ENCODE measurements around the gene CS. TPM values are rescaled to one million over a fixed set of nuclear protein-coding genes. Genes with fewer than 3 reads are reported as not detected.

Gene CS
- polyA plus RNA-seq, 1 donor from 2014 or later: 65.7 TPM

DNA sequence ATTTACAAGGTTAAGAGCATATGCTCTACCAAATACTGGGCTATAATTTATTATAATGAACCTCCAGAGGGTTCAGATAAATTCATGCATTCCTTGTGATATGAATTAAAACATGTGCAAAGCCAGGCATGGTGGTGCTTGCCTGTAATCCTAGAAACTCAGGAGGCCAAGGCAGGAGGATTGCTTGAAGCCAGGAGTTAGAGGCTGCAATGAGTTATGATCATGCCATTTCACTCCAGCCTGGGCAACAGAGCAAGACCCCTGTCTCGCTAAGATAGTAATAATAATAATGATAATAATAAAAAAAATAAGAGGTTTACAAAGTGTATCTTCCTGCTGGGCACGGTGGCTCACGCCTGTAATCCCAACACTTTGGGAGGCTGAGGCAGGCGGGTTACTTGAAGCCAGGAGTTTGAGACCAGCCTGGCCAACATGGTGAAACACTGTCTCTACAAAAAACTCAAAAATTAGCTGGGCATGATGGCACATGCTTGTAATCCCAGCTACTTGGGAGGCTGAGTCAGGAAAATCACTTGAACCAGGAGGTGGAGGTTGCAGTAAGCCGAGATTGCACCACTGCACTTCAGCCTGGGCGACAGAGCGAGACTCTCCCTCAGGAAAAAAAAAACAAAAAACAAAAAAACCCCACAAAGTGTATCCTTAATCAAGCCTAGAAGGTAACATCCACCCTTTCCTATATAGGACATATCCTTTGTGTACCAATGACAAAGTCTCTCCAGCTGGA lies 7.3 kb upstream of the CS start:
- no peaks in the 10 kb centered on the region for H3K27me3 ChIP-seq (ENCODE audit: insufficient read depth, low read depth, low read length)
- TF ChIP-seq MXI1 (conservative IDR thresholded peaks at IDR 0.05; ENCODE audit: poor library complexity, severe bottlenecking): no peak
- TF ChIP-seq TAF1 (IDR thresholded peaks at IDR 0.05; ENCODE audit: low read depth): no peak
- no peak for TF ChIP-seq EZH2 (IDR thresholded peaks at IDR 0.05; ENCODE audit: borderline replicate concordance, insufficient read depth, low read length, poor library complexity, severe bottlenecking)
- TF ChIP-seq, protein P1, sequence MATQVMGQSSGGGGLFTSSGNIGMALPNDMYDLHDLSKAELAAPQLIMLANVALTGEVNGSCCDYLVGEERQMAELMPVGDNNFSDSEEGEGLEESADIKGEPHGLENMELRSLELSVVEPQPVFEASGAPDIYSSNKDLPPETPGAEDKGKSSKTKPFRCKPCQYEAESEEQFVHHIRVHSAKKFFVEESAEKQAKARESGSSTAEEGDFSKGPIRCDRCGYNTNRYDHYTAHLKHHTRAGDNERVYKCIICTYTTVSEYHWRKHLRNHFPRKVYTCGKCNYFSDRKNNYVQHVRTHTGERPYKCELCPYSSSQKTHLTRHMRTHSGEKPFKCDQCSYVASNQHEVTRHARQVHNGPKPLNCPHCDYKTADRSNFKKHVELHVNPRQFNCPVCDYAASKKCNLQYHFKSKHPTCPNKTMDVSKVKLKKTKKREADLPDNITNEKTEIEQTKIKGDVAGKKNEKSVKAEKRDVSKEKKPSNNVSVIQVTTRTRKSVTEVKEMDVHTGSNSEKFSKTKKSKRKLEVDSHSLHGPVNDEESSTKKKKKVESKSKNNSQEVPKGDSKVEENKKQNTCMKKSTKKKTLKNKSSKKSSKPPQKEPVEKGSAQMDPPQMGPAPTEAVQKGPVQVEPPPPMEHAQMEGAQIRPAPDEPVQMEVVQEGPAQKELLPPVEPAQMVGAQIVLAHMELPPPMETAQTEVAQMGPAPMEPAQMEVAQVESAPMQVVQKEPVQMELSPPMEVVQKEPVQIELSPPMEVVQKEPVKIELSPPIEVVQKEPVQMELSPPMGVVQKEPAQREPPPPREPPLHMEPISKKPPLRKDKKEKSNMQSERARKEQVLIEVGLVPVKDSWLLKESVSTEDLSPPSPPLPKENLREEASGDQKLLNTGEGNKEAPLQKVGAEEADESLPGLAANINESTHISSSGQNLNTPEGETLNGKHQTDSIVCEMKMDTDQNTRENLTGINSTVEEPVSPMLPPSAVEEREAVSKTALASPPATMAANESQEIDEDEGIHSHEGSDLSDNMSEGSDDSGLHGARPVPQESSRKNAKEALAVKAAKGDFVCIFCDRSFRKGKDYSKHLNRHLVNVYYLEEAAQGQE (IDR thresholded peaks at IDR 0.05; ENCODE audit: borderline replicate concordance): no peak
- TF ChIP-seq SMC3 (conservative IDR thresholded peaks at IDR 0.05; ENCODE audit: poor library complexity): no peak
- TF ChIP-seq EP300 (conservative IDR thresholded peaks at IDR 0.05; ENCODE audit: poor library complexity, severe bottlenecking): no peak
- TF ChIP-seq POLR2AphosphoS5 (IDR thresholded peaks at IDR 0.05): no peak
- no peak for TF ChIP-seq RAD21 (conservative IDR thresholded peaks at IDR 0.05)
- TF ChIP-seq, protein P2, sequence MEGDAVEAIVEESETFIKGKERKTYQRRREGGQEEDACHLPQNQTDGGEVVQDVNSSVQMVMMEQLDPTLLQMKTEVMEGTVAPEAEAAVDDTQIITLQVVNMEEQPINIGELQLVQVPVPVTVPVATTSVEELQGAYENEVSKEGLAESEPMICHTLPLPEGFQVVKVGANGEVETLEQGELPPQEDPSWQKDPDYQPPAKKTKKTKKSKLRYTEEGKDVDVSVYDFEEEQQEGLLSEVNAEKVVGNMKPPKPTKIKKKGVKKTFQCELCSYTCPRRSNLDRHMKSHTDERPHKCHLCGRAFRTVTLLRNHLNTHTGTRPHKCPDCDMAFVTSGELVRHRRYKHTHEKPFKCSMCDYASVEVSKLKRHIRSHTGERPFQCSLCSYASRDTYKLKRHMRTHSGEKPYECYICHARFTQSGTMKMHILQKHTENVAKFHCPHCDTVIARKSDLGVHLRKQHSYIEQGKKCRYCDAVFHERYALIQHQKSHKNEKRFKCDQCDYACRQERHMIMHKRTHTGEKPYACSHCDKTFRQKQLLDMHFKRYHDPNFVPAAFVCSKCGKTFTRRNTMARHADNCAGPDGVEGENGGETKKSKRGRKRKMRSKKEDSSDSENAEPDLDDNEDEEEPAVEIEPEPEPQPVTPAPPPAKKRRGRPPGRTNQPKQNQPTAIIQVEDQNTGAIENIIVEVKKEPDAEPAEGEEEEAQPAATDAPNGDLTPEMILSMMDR (IDR thresholded peaks at IDR 0.05; ENCODE audit: poor library complexity, severe bottlenecking): no peak
- no peaks in the 10 kb centered on the region for H4K20me1 ChIP-seq (ENCODE audit: insufficient read depth)
- no peaks in the 10 kb centered on the region for H3K9me2 ChIP-seq (ENCODE audit: insufficient read depth, low read length)
- H2AFZ ChIP-seq (ENCODE audit: low read depth, low read length): no peak overlapping the region
- H3K9me3 ChIP-seq (ENCODE audit: low read length): no peaks in the 10 kb centered on the region
- H3K79me2 ChIP-seq (replicated peaks; ENCODE audit: insufficient read depth, low read length): no peaks in the 10 kb centered on the region
- H3K27ac ChIP-seq (ENCODE audit: low read length): no peak overlapping the region
- H3K4me3 ChIP-seq (ENCODE audit: low read length): no peak overlapping the region
- H3K9ac ChIP-seq (ENCODE audit: low read length): no peak overlapping the region
- peaks cover 4% of the 10 kb centered on the region for H3K36me3 ChIP-seq (ENCODE audit: insufficient read depth, low read length)
- H3K4me2 ChIP-seq (ENCODE audit: low read length): no peak overlapping the region
- no peaks in the 10 kb centered on the region for H3F3A ChIP-seq (ENCODE audit: insufficient read depth, low read length, poor library complexity, severe bottlenecking)

DNA sequence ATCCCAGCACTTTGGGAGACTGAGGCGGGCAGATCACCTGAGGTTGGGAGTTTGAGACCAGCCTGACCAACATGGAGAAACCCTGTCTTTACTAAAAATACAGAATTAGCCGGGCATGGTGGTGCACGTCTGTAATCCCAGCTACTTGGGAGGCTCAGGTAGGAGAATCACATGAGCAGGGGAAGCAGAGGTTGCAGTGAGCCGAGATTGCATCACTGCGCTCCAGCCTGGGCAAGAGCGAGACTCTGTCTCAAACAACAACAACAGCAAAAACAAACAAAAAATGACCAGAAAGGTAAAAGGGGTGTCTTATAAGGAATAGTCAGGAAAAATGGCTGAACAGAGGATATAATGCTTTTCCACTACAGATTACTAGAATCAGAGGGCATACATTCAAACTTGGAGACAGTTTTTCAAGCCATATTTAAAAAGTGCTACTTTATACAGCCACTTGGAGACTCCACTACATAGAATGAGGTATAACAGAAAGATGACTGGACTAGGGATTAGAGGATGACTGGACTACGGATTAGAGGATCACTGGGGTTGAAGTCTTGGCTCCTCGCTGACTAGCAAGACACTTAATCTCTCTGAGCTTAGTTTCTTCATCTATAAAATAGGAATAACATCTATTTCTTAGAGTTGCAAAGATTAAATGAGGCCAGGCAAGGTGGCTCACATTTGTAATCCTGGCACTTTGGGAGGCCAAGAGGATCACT lies 4.9 kb upstream of the CS start:
- Histone ChIP-seq H3K27me3 (ENCODE audit: insufficient read depth, low read depth, low read length) (no peaks in the 10 kb centered on the region), H3F3A (ENCODE audit: insufficient read depth, low read length, poor library complexity, severe bottlenecking) (no peaks in the 10 kb centered on the region), H3K4me2 (ENCODE audit: low read length) (no peak overlapping the region), H3K9me3 (ENCODE audit: low read length) (no peaks in the 10 kb centered on the region), H3K27ac (ENCODE audit: low read length) (no peak overlapping the region), H4K20me1 (ENCODE audit: insufficient read depth) (no peaks in the 10 kb centered on the region), H3K9ac (ENCODE audit: low read length) (no peak overlapping the region), H2AFZ (ENCODE audit: low read depth, low read length) (no peak overlapping the region), H3K9me2 (ENCODE audit: insufficient read depth, low read length) (no peaks in the 10 kb centered on the region), H3K36me3 (ENCODE audit: insufficient read depth, low read length) (no peaks in the 10 kb centered on the region), H3K4me3 (ENCODE audit: low read length) (no peak overlapping the region), H3K79me2 (replicated peaks; ENCODE audit: insufficient read depth, low read length) (no peaks in the 10 kb centered on the region)
- TF ChIP-seq SMC3 (conservative IDR thresholded peaks at IDR 0.05; ENCODE audit: poor library complexity) (no peak), POLR2AphosphoS5 (IDR thresholded peaks at IDR 0.05) (no peak), EZH2 (IDR thresholded peaks at IDR 0.05; ENCODE audit: borderline replicate concordance, insufficient read depth, low read length, poor library complexity, severe bottlenecking) (no peak), TAF1 (IDR thresholded peaks at IDR 0.05; ENCODE audit: low read depth) (no peak), RAD21 (conservative IDR thresholded peaks at IDR 0.05) (no peak), EP300 (conservative IDR thresholded peaks at IDR 0.05; ENCODE audit: poor library complexity, severe bottlenecking) (no peak), MXI1 (conservative IDR thresholded peaks at IDR 0.05; ENCODE audit: poor library complexity, severe bottlenecking) (no peak)
- TF ChIP-seq, protein P1 (IDR thresholded peaks at IDR 0.05; ENCODE audit: borderline replicate concordance): no peak
- TF ChIP-seq, protein P2 (IDR thresholded peaks at IDR 0.05; ENCODE audit: poor library complexity, severe bottlenecking): no peak
